ENCODE measurements around the gene CDKAL1. TPM values are rescaled to one million over a fixed set of nuclear protein-coding genes. Genes with fewer than 3 reads are reported as not detected.
A peak's percentile ranks its signal among the peaks of the same experiment; 100 is the strongest.

The CDKAL1 gene
- total and polyA plus RNA-seq, 2 of the 13 experiments (the other 11 are each of a cell fraction or from before 2014, with no cell fraction given) = 9.5 to 27.7 TPM

- TF ChIP-seq MEIS2 (CRISPR knock-in tag; IDR thresholded peaks at IDR 0.05) (0 out of 2 replicates have a peak, but pooled peaks have one; percentile 17), GABPA (IDR thresholded peaks at IDR 0.05; ENCODE audit: low read depth, low read length) (no peak), GABPA (CRISPR knock-in tag; IDR thresholded peaks at IDR 0.05; ENCODE audit: low read depth) (no peak), RCOR2 (CRISPR knock-in tag; IDR thresholded peaks at IDR 0.05) (no peak), ZNF720 (CRISPR knock-in tag; IDR thresholded peaks at IDR 0.05) (no peak), DMAP1 (CRISPR knock-in tag; IDR thresholded peaks at IDR 0.05) (no peak), RARA (CRISPR knock-in tag; IDR thresholded peaks at IDR 0.05) (peak; percentile 87), ZFY (CRISPR knock-in tag; IDR thresholded peaks at IDR 0.05) (no peak), FOSL1 (CRISPR knock-in tag; IDR thresholded peaks at IDR 0.05; ENCODE audit: borderline replicate concordance) (no peak), ZNF441 (CRISPR knock-in tag; IDR thresholded peaks at IDR 0.05; ENCODE audit: borderline replicate concordance) (0 out of 2 replicates have a peak, but pooled peaks have one; percentile 41), PCBP1 (IDR thresholded peaks at IDR 0.05; ENCODE audit: borderline replicate concordance, low read depth, low read length) (no peak), IRX3 (CRISPR knock-in tag; IDR thresholded peaks at IDR 0.05; ENCODE audit: borderline replicate concordance, low read depth) (no peak), PAWR (CRISPR knock-in tag; IDR thresholded peaks at IDR 0.05; ENCODE audit: borderline replicate concordance) (no peak), SRSF9 (IDR thresholded peaks at IDR 0.05; ENCODE audit: borderline replicate concordance, insufficient read depth, low read depth, low read length, poor library complexity, severe bottlenecking) (no peak), HOMEZ (CRISPR knock-in tag; IDR thresholded peaks at IDR 0.05; ENCODE audit: low read depth) (peak; percentile 87; the same call in 1 of the 2 replicates), TFAP4 (IDR thresholded peaks at IDR 0.05; ENCODE audit: borderline replicate concordance, low read depth) (no peak), ZNF512 (CRISPR knock-in tag; IDR thresholded peaks at IDR 0.05) (no peak), ZFP1 (CRISPR knock-in tag; IDR thresholded peaks at IDR 0.05) (no peak), ZNF749 (CRISPR knock-in tag; IDR thresholded peaks at IDR 0.05; ENCODE audit: borderline replicate concordance) (no peak), SNAPC5 (CRISPR knock-in tag; IDR thresholded peaks at IDR 0.05; ENCODE audit: borderline replicate concordance) (no peak), ZNF75D (CRISPR knock-in tag; IDR thresholded peaks at IDR 0.05; ENCODE audit: borderline replicate concordance) (no peak), ZNF589 (CRISPR knock-in tag; conservative IDR thresholded peaks at IDR 0.05) (no peak), GLI4 (CRISPR knock-in tag; IDR thresholded peaks at IDR 0.05; ENCODE audit: borderline replicate concordance) (no peak), ZNF788 (CRISPR knock-in tag; IDR thresholded peaks at IDR 0.05; ENCODE audit: borderline replicate concordance) (no peak), ZNF619 (CRISPR knock-in tag; IDR thresholded peaks at IDR 0.05) (no peak)
These were observed 674.0 kb downstream of the CDKAL1 start (continued) for GRCh38 chr6:21208081-21208795.
